WTC11 (cell line): ENCODE measurements around the gene CASKIN1. TPM values are rescaled to one million over a fixed set of nuclear protein-coding genes. Genes with fewer than 3 reads are reported as not detected.

ENCODE experiments used
- ATAC-seq: fragments of 200-7000 bp; cut with Tn5 transposase; 2 replicates; pipeline ENCODE4 v1.10.0; 2021; ENCODE audit warnings: mild to moderate bottlenecking, moderate library complexity
- CTCF ChIA-PET: fragments of 300-600 bp; sonication (Branson Sonifier 250); formaldehyde crosslinking; loops from one replicate; lab custom pipeline; 2021; ENCODE audit warnings: antibody characterized with exemption; lab: Charles Lee
- POLR2A ChIA-PET: fragments of 350-600 bp; sonication (Branson Sonifier 250); formaldehyde crosslinking; loops from one replicate; lab custom pipeline; 2021; ENCODE audit warnings: antibody characterized with exemption; lab: Charles Lee
- DNase-seq: peaks from one replicate; pipeline ENCODE4 v3.0.0; 2021; ENCODE audit warnings: low spot score
- H3K27ac Mint-ChIP-seq: 2 replicates; pipeline ENCODE4 v1.8.0; 2021; ENCODE audit warnings: mixed read lengths
- H3K27me3 Mint-ChIP-seq: 2 replicates; pipeline ENCODE4 v1.8.0; 2021; ENCODE audit warnings: low read depth, mild to moderate bottlenecking, moderate library complexity, mixed read lengths
- H3K36me3 Mint-ChIP-seq: 2 replicates; pipeline ENCODE4 v1.8.0; 2021; ENCODE audit warnings: mixed read lengths
- H3K4me1 Mint-ChIP-seq: 2 replicates; pipeline ENCODE4 v1.8.0; 2022; ENCODE audit warnings: mixed read lengths
- H3K4me3 Mint-ChIP-seq: 2 replicates; pipeline ENCODE4 v1.8.0; 2021; ENCODE audit warnings: mild to moderate bottlenecking, moderate library complexity, mixed read lengths
- H3K9me3 Mint-ChIP-seq: 2 replicates; pipeline ENCODE4 v1.8.0; 2021; ENCODE audit warnings: mixed read lengths
- CREB1 ChIP-seq: sonication (generic); formaldehyde crosslinking; IDR thresholded peaks from 2 replicates; pipeline ENCODE4 v1.8.0; 2023; ENCODE audit warnings: mild to moderate bottlenecking, missing genetic modification reagents
- E2F4 ChIP-seq: sonication (generic); formaldehyde crosslinking; IDR thresholded peaks from 2 replicates; pipeline ENCODE4 v1.8.1; 2022; ENCODE audit warnings: low read depth, mild to moderate bottlenecking, moderate library complexity, missing genetic modification reagents, borderline replicate concordance
- E2F5 ChIP-seq: sonication (generic); formaldehyde crosslinking; IDR thresholded peaks from 2 replicates; pipeline ENCODE4 v1.8.1; 2022; ENCODE audit warnings: mild to moderate bottlenecking, moderate library complexity, missing genetic modification reagents
- ETV6 ChIP-seq: sonication (generic); formaldehyde crosslinking; IDR thresholded peaks from 2 replicates; pipeline ENCODE4 v1.8.1; 2022; ENCODE audit warnings: mild to moderate bottlenecking, missing genetic modification reagents
- FOXK1 ChIP-seq: sonication (generic); formaldehyde crosslinking; IDR thresholded peaks from 2 replicates; pipeline ENCODE4 v1.8.0; 2022; ENCODE audit warnings: mild to moderate bottlenecking, moderate library complexity, missing genetic modification reagents
- GRHL2 ChIP-seq: fragments of 250-450 bp; sonication (Bioruptor Pico); IDR thresholded peaks from 2 replicates; pipeline ENCODE4 v1.8.0; 2022; ENCODE audit warnings: mild to moderate bottlenecking, moderate library complexity; ENCODE audit not compliant: insufficient replicate concordance, severe bottlenecking
- MLX ChIP-seq: sonication (generic); formaldehyde crosslinking; IDR thresholded peaks from 2 replicates; pipeline ENCODE4 v1.8.1; 2023; ENCODE audit warnings: mild to moderate bottlenecking, missing genetic modification reagents, moderate library complexity
- MYBL2 ChIP-seq: sonication (generic); formaldehyde crosslinking; IDR thresholded peaks from 2 replicates; pipeline ENCODE4 v1.8.1; 2023; ENCODE audit warnings: mild to moderate bottlenecking, moderate library complexity, missing genetic modification reagents
- NR3C1 ChIP-seq: sonication (generic); formaldehyde crosslinking; conservative IDR thresholded peaks from 2 replicates; pipeline ENCODE4 v1.8.1; 2023; ENCODE audit warnings: low read depth, mild to moderate bottlenecking, missing genetic modification reagents
- USF1 ChIP-seq: sonication (generic); formaldehyde crosslinking; IDR thresholded peaks from 2 replicates; pipeline ENCODE4 v1.8.0; 2022; ENCODE audit warnings: mild to moderate bottlenecking, missing genetic modification reagents
- ZMAT4 ChIP-seq: fragments of 250-450 bp; sonication (Bioruptor Pico); IDR thresholded peaks from 2 replicates; pipeline ENCODE4 v1.9.0; 2021; ENCODE audit warnings: mild to moderate bottlenecking
- ZNF219 ChIP-seq: sonication (generic); formaldehyde crosslinking; IDR thresholded peaks from 2 replicates; pipeline ENCODE4 v1.8.0; 2023; ENCODE audit warnings: missing genetic modification reagents, mild to moderate bottlenecking, borderline replicate concordance
- ZNF423 ChIP-seq: fragments of 250-450 bp; sonication (Bioruptor Pico); IDR thresholded peaks from 2 replicates; pipeline ENCODE4 v2.1.2; 2022; ENCODE audit warnings: mild to moderate bottlenecking, moderate library complexity
- ZNF532 ChIP-seq: fragments of 250-450 bp; sonication (Bioruptor Pico); IDR thresholded peaks from 2 replicates; pipeline ENCODE4 v1.9.0; 2021; ENCODE audit warnings: mild to moderate bottlenecking, borderline replicate concordance
- ZSCAN18 ChIP-seq: fragments of 250-450 bp; sonication (Bioruptor Pico); IDR thresholded peaks from 2 replicates; pipeline ENCODE4 v2.1.2; 2022; ENCODE audit warnings: mild to moderate bottlenecking, moderate library complexity
- total RNA-seq: library from RNA; stranded (reverse); gene quantifications from 3 replicates; pipeline ENCODE4 v1.2.3, GENCODE V29; 2021

Gene CASKIN1
- total RNA-seq, 1 experiment from 2014 or later = 9.4 TPM

- Mint-ChIP-seq H3K9me3 (no peaks in the 10 kb centered on the region), H3K36me3 (no peaks in the 10 kb centered on the region), H3K4me1 (no peaks in the 10 kb centered on the region), H3K27me3 (no peaks in the 10 kb centered on the region; the same call in 1 of the 2 replicates), H3K27ac (no peak overlapping the region), H3K4me3 (no peak overlapping the region)
- DNase-seq = no peak
- TF ChIP-seq ZNF532 (CRISPR knock-in tag) (no peak), CREB1 (CRISPR knock-in tag) (no peak), GRHL2 (CRISPR knock-in tag) (no peak), MYBL2 (CRISPR knock-in tag) (no peak), ZSCAN18 (CRISPR knock-in tag) (no peak), ZNF423 (CRISPR knock-in tag) (no peak), MLX (CRISPR knock-in tag) (no peak), NR3C1 (CRISPR knock-in tag) (no peak), ETV6 (CRISPR knock-in tag) (no peak), USF1 (no peak), FOXK1 (CRISPR knock-in tag) (no peak), ZMAT4 (CRISPR knock-in tag) (no peak), ZNF219 (CRISPR knock-in tag) (no peak), E2F5 (no peak), E2F4 (CRISPR knock-in tag) (no peak)
- POLR2A ChIA-PET = no interaction called here
- CTCF ChIA-PET = interaction anchor here (1.1 kb wide), 1 partner anchor 312 kb away, joined by 4 read pairs; no protein-coding TSS in a partner anchor
- ATAC-seq = no peak
Observed at GRCh38 chr16:2189252-2189893, 7.0 kb downstream of the CASKIN1 start.
